ENCODE data around the gene ETV2. TPM values are rescaled to one million over a fixed set of nuclear protein-coding genes. Genes with fewer than 3 reads are reported as not detected.

ETV2 gene
- total and polyA plus RNA-seq, 2 experiments from 2014 or later = 0.93 TPM; not detected in 1

DNA sequence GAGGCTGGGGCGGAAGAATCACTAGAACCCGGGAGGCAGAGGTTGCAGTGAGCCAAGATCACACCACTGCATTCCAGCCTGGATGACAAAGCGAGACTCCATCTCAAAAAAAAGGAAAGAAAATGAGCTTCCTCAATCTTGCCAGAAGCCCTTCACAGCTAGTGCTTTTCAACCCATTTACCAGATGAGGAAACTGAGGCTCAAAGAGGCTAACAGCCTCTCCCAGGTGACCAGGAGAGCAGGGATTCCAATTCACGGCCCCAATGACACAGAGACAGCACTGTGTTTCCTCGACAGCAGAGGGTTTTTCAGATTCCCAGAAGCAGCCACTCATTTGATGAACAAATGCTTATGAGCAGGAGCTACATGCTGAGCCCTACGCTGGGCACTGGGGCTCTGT, 28.0 kb downstream of the ETV2 start:
- Histone ChIP-seq H3K9ac (no peak overlapping the region), H3K27ac (no peak overlapping the region), H3K4me3 (no peak overlapping the region), H3K4me2 (ENCODE audit: unreplicated experiment) (no peak overlapping the region), H3K9me2 (ENCODE audit: insufficient read depth) (no peaks in the 10 kb centered on the region), H3K27me3 (replicated peaks; ENCODE audit: insufficient read depth) (peaks cover 14% of the 10 kb centered on the region), H3K4me1 (ENCODE audit: insufficient read depth) (no peaks in the 10 kb centered on the region), H3K9me3 (ENCODE audit: low read depth) (no peaks in the 10 kb centered on the region), H3K36me3 (ENCODE audit: low read depth) (no peaks in the 10 kb centered on the region), H3K79me2 (ENCODE audit: insufficient read depth) (no peaks in the 10 kb centered on the region), H2AFZ (no peak overlapping the region), H4K20me1 (ENCODE audit: insufficient read depth) (no peaks in the 10 kb centered on the region), H3F3A (ENCODE audit: insufficient read depth) (no peaks in the 10 kb centered on the region)
- TF ChIP-seq EZH2phosphoT487 (IDR thresholded peaks at IDR 0.05; ENCODE audit: insufficient read depth, low read depth) (no peak), EZH2 (IDR thresholded peaks at IDR 0.05; ENCODE audit: insufficient read depth, poor library complexity, severe bottlenecking) (no peak)
- in situ Hi-C loops (cut with MboI) = no loop called here
- WGBS, 2 experiments (ENCODE audit: low coverage in 1 of 2, low lambda C conversion rate in 2 of 2, missing lambda C conversion rate in 2 of 2) = 41 to 53% methylated on average over 6 of the region's 6 CpGs
- no peak for DNase-seq

DNA sequence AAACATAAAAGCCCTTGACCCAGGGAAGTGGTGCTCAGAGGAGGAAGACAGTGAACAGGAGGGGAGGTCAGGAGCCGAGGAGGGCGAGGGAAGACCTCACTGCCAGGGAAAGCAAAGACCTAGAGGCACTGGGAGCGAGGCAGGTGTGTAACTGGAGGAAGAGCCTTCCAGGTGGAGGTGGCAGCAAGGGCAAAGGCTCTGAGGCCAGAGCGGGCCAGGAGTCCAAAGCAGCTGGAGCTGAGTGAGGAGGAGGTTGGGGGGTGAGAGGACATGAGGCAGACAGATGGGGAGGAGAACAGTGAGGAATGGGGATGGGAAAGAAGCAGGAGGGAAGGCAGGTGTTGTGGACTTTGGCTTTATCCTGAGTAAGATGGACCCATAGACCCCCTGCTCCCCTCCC, 28.4 kb downstream of the ETV2 start:
- Histone ChIP-seq H3K9me2 (ENCODE audit: insufficient read depth) (no peaks in the 10 kb centered on the region), H3F3A (ENCODE audit: insufficient read depth) (no peaks in the 10 kb centered on the region), H3K9ac (no peak overlapping the region), H3K4me2 (ENCODE audit: unreplicated experiment) (no peak overlapping the region), H4K20me1 (ENCODE audit: insufficient read depth) (no peaks in the 10 kb centered on the region), H3K9me3 (ENCODE audit: low read depth) (no peaks in the 10 kb centered on the region), H3K27ac (no peak overlapping the region), H3K27me3 (replicated peaks; ENCODE audit: insufficient read depth) (peaks cover 14% of the 10 kb centered on the region), H3K36me3 (ENCODE audit: low read depth) (no peaks in the 10 kb centered on the region), H2AFZ (no peak overlapping the region), H3K4me3 (no peak overlapping the region), H3K4me1 (ENCODE audit: insufficient read depth) (no peaks in the 10 kb centered on the region), H3K79me2 (ENCODE audit: insufficient read depth) (no peaks in the 10 kb centered on the region)
- 16 to 27% methylated on average over 4 of the region's 4 CpGs for WGBS, 2 experiments (ENCODE audit: low coverage in 1 of 2, low lambda C conversion rate in 2 of 2, missing lambda C conversion rate in 2 of 2)
- TF ChIP-seq EZH2 (IDR thresholded peaks at IDR 0.05; ENCODE audit: insufficient read depth, poor library complexity, severe bottlenecking) = no peak
- TF ChIP-seq EZH2phosphoT487 (IDR thresholded peaks at IDR 0.05; ENCODE audit: insufficient read depth, low read depth) = no peak
- no peak for DNase-seq
- in situ Hi-C loops (cut with MboI) = no loop called here

DNA sequence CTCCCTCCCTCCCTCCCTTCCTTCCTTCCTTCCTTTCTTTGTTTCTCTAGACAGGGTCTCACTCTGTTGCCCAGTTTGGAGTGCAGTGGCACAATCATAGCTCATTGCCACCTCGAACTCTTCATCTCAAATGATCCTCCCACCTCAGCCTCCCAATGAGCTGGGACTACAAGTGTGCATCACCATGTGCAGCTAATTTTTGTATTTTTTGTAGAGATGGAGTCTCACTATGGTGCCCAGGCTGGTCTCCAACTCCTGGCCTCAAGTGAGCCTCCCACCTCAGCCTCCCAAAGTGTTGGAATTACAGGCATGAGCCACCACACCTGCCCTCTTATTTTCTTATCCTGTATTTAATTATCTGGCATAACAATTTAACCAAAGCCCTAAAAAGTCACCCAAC, 29.1 kb downstream of the ETV2 start:
- 55 to 86% methylated on average over 1 of the region's 1 CpG for WGBS, 2 experiments (ENCODE audit: low coverage in 1 of 2, low lambda C conversion rate in 2 of 2, missing lambda C conversion rate in 2 of 2)
- H3K4me1 ChIP-seq (ENCODE audit: insufficient read depth) = no peaks in the 10 kb centered on the region
- H2AFZ ChIP-seq = no peak overlapping the region
- no peak overlapping the region for H3K4me2 ChIP-seq (ENCODE audit: unreplicated experiment)
- H3K27ac ChIP-seq = no peak overlapping the region
- H3K79me2 ChIP-seq (ENCODE audit: insufficient read depth) = no peaks in the 10 kb centered on the region
- no peak overlapping the region for H3K9ac ChIP-seq
- no peaks in the 10 kb centered on the region for H3K9me2 ChIP-seq (ENCODE audit: insufficient read depth)
- H3K36me3 ChIP-seq (ENCODE audit: low read depth) = no peaks in the 10 kb centered on the region
- H3K4me3 ChIP-seq = no peak overlapping the region
- no peaks in the 10 kb centered on the region for H3F3A ChIP-seq (ENCODE audit: insufficient read depth)
- TF ChIP-seq EZH2 (IDR thresholded peaks at IDR 0.05; ENCODE audit: insufficient read depth, poor library complexity, severe bottlenecking) (no peak), EZH2phosphoT487 (IDR thresholded peaks at IDR 0.05; ENCODE audit: insufficient read depth, low read depth) (no peak)
- H3K9me3 ChIP-seq (ENCODE audit: low read depth) = no peaks in the 10 kb centered on the region
- no peaks in the 10 kb centered on the region for H4K20me1 ChIP-seq (ENCODE audit: insufficient read depth)
- in situ Hi-C loops (cut with MboI) = no loop called here
- peaks cover 14% of the 10 kb centered on the region for H3K27me3 ChIP-seq (replicated peaks; ENCODE audit: insufficient read depth)
- no peak for DNase-seq

DNA sequence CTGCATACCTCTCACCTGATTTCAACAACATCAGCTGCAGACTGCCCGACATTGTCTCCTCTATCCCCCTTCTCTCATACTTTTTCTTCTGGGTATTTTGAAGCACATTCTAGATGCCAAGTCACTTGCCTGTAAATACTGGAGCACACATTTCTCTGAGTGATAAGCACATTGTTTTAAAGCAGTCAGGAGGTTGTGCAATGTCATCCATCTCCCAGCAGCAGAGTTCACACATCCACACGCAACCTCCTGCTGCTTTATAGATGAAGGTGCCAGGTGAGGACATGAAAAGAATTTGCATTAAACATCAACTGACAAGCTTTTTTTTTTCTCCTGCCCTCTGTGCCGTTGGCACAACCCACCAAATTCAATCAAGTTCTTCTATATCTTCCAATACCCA, 30.3 kb downstream of the ETV2 start:
- Histone ChIP-seq H3K4me1 (ENCODE audit: insufficient read depth) (no peaks in the 10 kb centered on the region), H3K27ac (no peak overlapping the region), H3K4me2 (ENCODE audit: unreplicated experiment) (no peak overlapping the region), H3F3A (ENCODE audit: insufficient read depth) (no peaks in the 10 kb centered on the region), H4K20me1 (ENCODE audit: insufficient read depth) (no peaks in the 10 kb centered on the region), H3K9me3 (ENCODE audit: low read depth) (no peaks in the 10 kb centered on the region), H3K9me2 (ENCODE audit: insufficient read depth) (no peaks in the 10 kb centered on the region), H3K4me3 (no peak overlapping the region), H3K79me2 (ENCODE audit: insufficient read depth) (no peaks in the 10 kb centered on the region), H2AFZ (no peak overlapping the region), H3K9ac (no peak overlapping the region), H3K27me3 (replicated peaks; ENCODE audit: insufficient read depth) (peaks cover 14% of the 10 kb centered on the region), H3K36me3 (ENCODE audit: low read depth) (no peaks in the 10 kb centered on the region)
- in situ Hi-C loops (cut with MboI) = no loop called here
- 22 to 27% methylated on average over 3 of the region's 3 CpGs for WGBS, 2 experiments (ENCODE audit: low coverage in 1 of 2, low lambda C conversion rate in 2 of 2, missing lambda C conversion rate in 2 of 2)
- DNase-seq = no peak
- TF ChIP-seq EZH2 (IDR thresholded peaks at IDR 0.05; ENCODE audit: insufficient read depth, poor library complexity, severe bottlenecking) (no peak), EZH2phosphoT487 (IDR thresholded peaks at IDR 0.05; ENCODE audit: insufficient read depth, low read depth) (no peak)

All from GM23248 (cell line).